HG02884 (cell line): ENCODE results near the gene KCNJ6.
"Not testable (repeated sequence)": the region's sequence is repeated elsewhere in the genome, so short reads cannot be mapped to it uniquely, and the experiment has no call there.

Experiments used
- ATAC-seq: cut with Tn5 transposase; IDR thresholded peaks from one replicate; pipeline ENCODE4 v1.9.1; 2021; ENCODE audit warnings: mild to moderate bottlenecking, moderate library complexity; ENCODE audit not compliant: unreplicated experiment

KCNJ6 gene

DNA sequence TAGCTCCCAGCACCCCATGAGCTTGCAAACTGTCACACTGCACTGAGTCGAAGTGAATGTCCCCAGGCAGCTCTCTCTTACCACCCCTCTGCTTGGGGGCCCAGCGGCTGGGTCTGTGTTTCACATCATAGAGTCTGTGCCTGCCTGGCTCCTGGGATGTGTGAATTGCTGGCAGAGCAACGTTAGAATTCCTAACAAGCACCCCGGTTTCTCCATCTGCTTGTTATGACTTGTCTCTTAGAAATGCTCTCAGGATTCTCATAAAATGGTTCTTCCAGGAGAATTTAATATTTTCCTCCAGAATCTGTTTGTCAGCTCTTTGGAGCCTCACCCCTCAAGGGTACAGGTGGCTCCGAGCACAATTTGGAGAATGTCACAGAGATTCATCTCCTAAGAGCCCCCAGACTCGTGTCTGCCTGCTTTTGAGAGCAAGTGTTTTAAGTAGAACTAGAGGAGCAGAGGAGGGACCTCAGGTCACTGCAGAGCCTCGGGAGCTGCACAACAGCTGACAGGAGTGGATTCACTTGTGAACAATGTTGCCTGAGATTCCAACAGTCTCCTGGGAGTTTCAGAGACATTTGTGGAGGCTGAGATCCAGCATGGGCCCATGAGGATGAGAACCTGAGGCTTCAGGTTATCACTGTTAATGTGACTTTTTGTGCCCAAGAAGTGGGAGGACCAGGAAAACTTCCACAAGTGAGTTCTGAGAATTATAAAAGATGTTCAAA, 131.5 kb downstream of the KCNJ6 start:
- ATAC-seq, result no peak

- no peak for ATAC-seq
Measured at GRCh38 chr21:37783016-37783415, 133.2 kb downstream of the KCNJ6 start.

DNA sequence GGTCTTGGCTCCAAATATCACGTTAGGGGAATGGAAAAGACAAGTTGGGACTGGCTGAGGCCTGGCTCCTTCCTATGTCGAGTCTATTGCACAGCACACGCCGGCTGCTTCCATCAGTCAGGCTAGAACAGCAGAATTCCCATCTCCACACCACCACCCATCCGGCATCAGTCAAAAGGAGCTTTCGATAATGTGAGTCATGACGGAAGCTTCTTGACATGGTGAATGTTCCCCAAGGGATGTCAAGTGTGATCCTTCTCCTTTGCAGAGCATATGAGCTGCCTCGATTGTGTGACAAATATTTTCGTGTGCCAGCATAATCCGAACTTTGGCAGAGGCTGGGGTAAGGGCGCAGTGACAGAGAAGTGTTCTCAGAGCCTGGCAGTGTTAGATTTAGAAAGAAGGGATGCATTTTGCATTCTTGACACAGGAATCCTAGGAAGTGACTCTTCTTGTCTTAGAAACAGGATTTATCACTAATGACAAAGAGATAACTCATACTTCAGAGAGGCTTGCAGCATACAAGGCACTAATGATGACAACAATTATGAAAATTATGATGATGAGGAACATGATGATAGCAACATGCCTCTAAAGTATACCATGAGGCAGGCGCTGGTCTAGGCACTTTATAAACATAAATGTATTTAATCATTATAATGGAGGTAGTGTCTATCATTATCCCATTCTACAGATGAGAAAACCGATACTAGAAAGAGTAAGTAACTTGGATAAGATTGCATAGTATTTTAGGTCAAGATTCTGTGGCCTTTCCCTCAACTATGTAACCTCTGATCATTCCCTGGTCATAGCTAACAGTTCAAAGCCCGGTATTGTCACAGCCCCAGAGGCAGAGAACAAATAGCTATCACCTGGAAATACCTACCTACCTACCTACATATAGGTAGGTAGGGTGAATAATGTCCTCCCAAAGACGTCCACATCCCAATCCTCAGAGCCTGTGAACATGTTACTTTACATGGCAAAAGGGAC, 135.0 kb downstream of the KCNJ6 start:
- no peak for ATAC-seq

DNA sequence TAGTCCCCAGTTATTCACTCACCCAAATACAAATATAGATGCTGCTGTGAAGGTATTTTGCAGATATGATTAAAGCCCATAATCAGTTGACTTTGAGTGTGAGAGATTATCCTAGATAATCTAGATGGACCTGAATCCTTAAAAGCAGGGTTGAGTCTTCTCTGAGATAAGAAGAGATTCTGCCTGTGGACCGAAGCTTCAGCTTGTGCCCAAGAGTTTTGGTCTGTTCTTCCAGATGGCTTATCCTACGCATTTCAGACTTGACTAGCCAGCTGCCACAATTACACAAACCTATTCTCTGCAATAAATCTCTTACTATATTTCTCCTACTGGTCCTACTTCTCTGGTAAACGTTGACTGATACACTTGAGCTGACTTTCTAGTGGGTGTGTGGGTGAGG, 145.1 kb downstream of the KCNJ6 start:
- no peak for ATAC-seq

- no peak for ATAC-seq
Measured at GRCh38 chr21:37770461-37770860, 145.8 kb downstream of the KCNJ6 start.

DNA sequence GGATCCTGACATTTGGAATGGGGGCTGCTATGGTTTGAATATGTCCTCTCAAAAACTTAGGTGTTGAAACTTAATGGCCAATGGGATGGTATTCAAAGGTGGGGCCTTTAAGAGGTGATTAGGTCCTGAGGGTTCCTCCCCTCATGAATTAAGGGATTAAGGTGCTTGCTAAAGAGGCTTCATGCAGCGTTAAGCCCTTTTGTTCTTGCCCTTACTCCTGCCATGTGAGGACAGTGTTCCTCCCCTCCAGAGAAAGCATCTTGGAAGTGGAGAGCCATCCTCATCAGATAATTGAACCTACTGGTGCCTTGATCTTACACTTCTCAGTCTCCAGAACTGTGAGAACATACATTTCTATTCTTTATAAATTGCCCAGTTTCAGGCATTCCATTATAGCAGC, 146.6 kb downstream of the KCNJ6 start:
- ATAC-seq, result no peak

- no peak for ATAC-seq
Measured at GRCh38 chr21:37767984-37768383, 148.3 kb downstream of the KCNJ6 start.

GRCh38 chr21:37766129-37766528, 150.1 kb downstream of the KCNJ6 start:
- ATAC-seq, result no peak

DNA sequence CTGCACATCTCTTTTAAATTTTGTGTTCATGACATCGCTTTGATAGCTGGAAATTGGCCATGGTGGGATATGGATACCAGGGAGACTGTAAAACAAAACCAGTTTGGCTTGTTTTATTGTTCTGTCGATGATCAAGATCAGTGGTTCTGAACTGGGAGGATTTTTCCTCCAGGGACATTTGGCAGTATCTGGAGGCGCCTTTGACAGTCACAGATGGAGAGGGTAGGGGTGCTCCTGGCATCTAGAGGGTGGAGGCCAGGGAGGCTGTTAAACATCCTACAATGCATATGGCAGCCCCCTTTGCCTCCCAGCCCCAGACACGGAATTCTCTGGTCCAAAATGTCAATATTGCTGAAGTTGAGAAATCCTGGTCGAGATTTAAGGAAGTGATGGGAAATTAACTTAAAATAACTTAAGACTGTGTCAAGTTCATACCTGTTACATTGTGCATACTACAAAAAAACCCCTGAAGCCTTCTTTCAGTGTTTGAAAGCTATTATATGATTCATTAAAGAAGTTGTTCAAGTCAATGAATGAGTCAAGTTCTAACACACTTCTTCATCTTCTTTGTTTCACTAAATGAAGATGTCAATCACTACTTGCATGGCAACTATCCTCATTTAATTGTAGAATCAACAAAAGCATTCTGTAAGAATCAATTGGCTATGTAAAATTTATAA, 150.9 kb downstream of the KCNJ6 start:
- no peak for ATAC-seq

- no peak for ATAC-seq
Measured at GRCh38 chr21:37764691-37765090, 151.6 kb downstream of the KCNJ6 start.

DNA sequence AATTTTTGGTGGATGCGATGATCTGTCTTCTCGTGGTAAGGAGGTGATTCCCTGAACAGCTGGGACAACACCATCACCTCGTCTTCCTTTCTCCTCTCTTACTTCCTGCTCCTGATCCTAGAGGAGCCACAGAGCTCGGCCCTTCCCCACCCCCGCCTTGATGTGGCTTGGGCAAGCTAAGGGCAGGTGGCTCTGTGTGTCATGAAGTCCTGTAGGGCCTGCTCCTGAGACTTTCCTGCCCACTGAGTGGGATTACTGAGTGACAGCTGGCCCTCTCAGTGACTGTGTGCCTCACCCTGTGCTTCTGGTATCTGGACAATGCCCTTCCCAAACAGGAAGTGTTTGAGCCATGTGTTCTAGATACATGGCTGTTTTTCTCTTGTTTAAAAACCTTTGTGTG, 153.0 kb downstream of the KCNJ6 start:
- no peak for ATAC-seq

DNA sequence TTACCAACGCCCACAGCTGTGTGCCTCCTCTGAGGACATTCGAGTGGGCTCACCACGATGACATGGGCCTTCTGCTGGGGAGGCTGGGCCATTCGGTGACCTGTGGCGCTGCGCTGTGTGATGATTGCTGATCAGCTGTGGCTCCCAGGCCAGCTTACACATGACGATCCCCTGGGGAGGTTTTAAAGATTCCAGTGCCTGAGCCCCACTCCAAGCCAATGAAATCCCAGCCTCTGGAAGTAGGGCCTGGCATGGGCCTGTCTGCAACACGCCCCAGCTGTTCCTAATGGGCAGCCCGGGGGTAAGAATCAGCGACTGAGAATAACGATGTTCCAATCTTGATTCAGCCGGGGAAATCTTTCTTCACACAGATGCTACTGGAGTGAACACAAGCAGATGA, 153.7 kb downstream of the KCNJ6 start:
- ATAC-seq, result no peak

DNA sequence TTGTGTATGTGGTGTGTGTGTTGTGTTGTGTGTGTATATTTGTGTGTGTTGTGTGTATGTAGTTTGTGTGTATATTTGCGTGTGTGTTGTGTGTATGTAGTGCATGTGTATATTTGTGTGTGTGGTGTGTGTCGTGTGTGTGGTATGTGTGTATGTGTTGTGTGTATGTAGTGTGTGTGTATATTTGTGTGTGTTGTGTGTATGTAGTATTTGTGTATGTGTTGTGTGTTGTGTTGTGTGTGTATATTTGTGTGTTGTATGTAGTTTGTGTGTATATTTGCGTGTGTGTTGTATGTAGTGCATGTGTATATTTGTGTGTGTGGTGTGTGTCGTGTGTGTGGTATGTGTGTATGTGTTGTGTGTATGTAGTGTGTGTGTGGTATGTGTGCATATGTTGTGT, 154.9 kb downstream of the KCNJ6 start:
- ATAC-seq, result not testable (repeated sequence)

GRCh38 chr21:37759777-37760176, 156.5 kb downstream of the KCNJ6 start:
- ATAC-seq, result no peak

- ATAC-seq, result no peak
Measured at GRCh38 chr21:37758982-37759381, 157.3 kb downstream of the KCNJ6 start.

- ATAC-seq, result no peak
Measured at GRCh38 chr21:37757606-37758376, 158.5 kb downstream of the KCNJ6 start.

GRCh38 chr21:37753122-37753599, 163.1 kb downstream of the KCNJ6 start:
- no peak for ATAC-seq

DNA sequence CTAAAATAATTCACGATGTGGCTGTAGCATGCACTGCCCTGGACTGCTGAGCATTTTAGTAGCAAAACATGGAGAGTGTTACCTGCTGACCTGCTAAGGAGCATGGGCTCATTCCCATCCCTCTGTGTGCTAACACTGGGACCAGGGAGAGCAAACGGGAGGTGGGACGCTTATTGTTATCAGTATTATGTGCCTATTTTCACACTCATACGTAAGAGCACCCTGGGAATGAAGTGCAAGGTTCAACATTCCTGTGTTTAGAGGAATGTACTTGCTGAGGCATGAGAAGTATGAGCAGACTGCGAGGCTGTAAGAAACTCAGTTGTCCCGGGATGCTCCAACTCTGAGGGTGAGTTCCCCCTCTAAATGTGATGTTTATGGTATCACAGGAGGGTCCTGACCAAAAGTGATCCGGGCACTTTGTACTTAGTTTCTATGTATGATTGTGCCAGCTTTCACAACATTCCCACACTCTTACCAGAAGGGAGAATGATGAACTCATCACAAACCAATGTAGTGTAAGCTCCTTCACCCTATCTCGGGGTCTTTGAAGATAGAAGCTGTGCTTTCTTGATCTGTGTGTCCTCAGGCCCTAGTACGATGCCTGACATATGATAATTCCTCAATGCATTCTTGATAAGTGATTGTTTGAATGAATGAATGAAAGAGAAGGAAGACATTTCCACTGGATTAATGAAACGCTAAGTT, 164.8 kb downstream of the KCNJ6 start:
- no peak for ATAC-seq

DNA sequence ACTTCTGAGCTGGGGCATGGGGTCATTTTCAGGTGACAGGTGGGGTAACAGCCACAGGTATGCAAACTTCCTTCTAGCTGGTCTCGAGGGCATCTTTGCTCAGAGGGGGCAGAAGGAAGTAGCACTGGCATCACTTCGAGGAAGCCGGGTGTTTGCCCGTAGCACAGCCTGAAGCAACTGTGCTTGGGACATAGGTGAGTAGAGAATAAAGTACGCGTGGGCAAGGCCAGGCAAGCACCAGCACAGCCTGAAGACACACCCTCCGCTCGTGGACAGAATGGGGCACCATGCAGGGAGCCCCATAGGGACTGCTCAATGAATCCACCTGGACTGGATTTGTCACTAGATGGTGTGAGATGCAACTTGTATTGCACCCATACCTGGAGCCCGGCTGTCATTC, 167.1 kb downstream of the KCNJ6 start:
- no peak for ATAC-seq

- no peak for ATAC-seq
Measured at GRCh38 chr21:37748351-37748750, 167.9 kb downstream of the KCNJ6 start.
